DLD1 (cell line): ENCODE results near the gene ANKS1A.

ENCODE experiments used
- in situ Hi-C: cut with HindIII; loops from 2 replicates; pipeline ENCODE4 v1.10.0; 2017; ENCODE audit warnings: low sequenced_read_pairs

Gene ANKS1A

GRCh38 chr6:35080016-35080680 lies 191.1 kb downstream of the ANKS1A start:
- in situ Hi-C loops: no loop called here

GRCh38 chr6:35080821-35081425 lies 191.9 kb downstream of the ANKS1A start:
- in situ Hi-C loops: no loop called here

- in situ Hi-C loops: no loop called here
Measured at GRCh38 chr6:35081426-35081851, 192.4 kb downstream of the ANKS1A start.

DNA sequence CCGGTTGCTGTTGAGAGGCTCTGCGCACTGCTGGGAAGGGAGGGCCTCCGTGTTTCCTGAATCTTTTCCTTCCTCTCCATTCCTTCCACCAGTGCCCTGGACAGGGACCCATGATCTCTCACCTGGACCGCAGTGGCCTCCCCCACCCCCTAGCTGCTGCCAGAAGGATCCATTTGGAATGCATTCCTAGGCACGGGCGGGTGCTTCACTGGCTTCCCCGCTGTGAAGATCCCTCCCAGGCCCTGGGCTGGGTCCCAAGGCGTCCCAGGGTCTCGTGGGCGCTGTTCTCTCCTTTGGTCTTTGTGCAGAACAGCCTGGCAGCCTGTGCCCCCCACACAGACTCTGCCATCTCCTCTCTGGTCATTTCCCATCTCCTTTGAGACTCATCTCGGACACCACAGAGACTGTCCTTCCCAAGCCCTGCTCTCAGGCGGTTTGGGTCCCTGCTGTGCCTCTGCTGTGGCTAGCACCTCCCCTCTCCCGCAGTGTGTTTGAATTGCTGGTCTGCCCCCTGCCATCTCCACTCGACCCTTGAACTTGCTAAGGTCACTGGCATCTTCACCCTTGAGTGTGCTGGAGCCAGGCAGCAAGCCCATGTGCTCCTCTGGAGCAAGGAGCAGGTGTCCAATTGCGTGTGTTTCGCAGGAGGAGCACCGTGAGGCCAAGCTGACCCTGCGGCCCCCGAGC lies 193.1 kb downstream of the ANKS1A start:
- in situ Hi-C loops: no loop called here

GRCh38 chr6:35082733-35083403 lies 193.8 kb downstream of the ANKS1A start:
- in situ Hi-C loops: no loop called here

- in situ Hi-C loops: no loop called here
Measured at GRCh38 chr6:35083507-35083906, 194.5 kb downstream of the ANKS1A start.

DNA sequence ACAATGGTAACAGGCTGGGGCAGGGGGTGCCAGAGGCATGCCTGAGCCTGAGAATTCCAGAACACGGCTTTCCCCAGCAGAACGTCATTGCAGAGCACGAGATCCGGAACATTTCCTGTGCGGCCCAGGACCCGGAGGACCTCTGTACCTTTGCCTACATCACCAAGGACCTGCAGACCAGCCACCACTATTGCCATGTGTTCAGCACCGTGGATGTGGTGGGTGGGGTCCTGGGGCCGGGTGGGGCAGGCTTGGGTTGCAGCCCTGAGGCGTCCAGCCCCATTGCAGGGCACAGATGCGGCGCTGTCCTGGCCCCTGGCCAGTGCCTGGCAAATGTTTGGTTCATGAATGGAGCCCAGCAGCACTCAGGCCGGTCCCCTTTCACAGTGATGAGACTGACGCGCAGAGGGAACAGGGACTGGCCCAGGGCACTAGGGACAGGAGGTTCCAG lies 195.0 kb downstream of the ANKS1A start:
- in situ Hi-C loops: no loop called here

GRCh38 chr6:35084511-35085203 lies 195.6 kb downstream of the ANKS1A start:
- in situ Hi-C loops: no loop called here

DNA sequence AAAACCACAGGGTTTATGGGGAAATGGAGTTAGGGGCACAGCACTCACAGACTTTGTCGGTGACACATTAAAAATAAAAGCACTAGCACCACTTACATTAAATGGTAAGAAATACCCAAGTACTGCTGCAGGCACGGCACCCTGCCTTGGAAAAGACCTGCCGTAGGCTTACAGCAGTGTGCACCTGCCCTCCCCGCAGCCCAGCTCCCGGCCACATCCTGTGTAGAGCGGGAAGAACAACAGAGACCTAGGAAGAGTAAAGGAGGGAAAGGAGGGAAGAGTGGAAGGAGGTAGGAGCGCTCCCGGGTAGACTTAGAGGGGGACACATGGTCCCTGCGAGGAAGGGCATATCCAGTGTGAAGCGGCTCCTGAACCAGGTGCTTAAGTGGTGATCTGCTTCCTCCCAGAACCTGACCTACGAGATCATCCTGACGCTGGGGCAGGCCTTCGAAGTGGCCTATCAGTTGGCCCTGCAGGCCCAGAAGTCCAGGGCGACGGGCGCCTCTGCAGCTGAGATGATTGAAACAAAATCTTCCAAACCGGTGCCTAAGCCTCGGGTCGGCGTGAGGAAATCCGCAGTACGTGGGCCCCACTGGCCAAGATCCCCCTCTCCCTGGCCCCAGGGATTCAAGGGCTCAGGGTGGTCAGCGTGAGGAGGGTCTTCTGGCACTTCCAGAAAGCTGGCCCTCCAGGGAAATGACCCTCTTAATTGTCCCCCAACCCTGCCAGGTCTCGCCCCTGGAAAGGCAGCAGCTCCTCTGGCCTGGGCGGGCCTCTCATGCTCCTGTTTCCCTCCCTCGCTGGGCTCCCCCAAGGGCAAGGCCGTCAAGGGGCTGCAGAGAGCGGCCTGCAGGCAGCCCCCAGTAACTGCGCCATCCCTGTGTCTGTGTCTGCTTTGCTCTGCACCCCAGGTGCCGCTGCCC lies 196.6 kb downstream of the ANKS1A start:
- in situ Hi-C loops: no loop called here

- in situ Hi-C loops: no loop called here
Measured at GRCh38 chr6:35086282-35086632, 197.2 kb downstream of the ANKS1A start.

- in situ Hi-C loops: no loop called here
Measured at GRCh38 chr6:35086636-35087360, 197.7 kb downstream of the ANKS1A start.

GRCh38 chr6:35087361-35088280 lies 198.6 kb downstream of the ANKS1A start:
- in situ Hi-C loops: no loop called here

GRCh38 chr6:35088281-35089215 lies 199.5 kb downstream of the ANKS1A start:
- in situ Hi-C loops: no loop called here

GRCh38 chr6:35089216-35089934 lies 200.3 kb downstream of the ANKS1A start:
- in situ Hi-C loops: no loop called here

- in situ Hi-C loops: no loop called here
Measured at GRCh38 chr6:35089935-35090505, 201.0 kb downstream of the ANKS1A start.

- in situ Hi-C loops: no loop called here
Measured at GRCh38 chr6:35090734-35091133, 201.7 kb downstream of the ANKS1A start.
